HEK293T (cell line): ENCODE data around the gene NEGR1.

Source experiments
- BHLHE40 ChIP-seq: fragments of 450-650 bp; IDR thresholded peaks from 2 replicates; pipeline ENCODE4 v1.6.1; 2016; ENCODE audit warnings: mild to moderate bottlenecking, moderate library complexity, borderline replicate concordance
- FOXA1 ChIP-seq: fragments of 450-650 bp; IDR thresholded peaks from 2 replicates; pipeline ENCODE4 v1.6.1; 2016; ENCODE audit warnings: mild to moderate bottlenecking
- FOXK2 ChIP-seq: fragments of 450-650 bp; IDR thresholded peaks from 2 replicates; pipeline ENCODE4 v1.6.1; 2016; ENCODE audit warnings: mild to moderate bottlenecking
- FOXM1 ChIP-seq: fragments of 450-650 bp; IDR thresholded peaks from 2 replicates; pipeline ENCODE4 v1.6.1; 2017; ENCODE audit warnings: mild to moderate bottlenecking, borderline replicate concordance
- L3MBTL2 ChIP-seq: fragments of 450-650 bp; conservative IDR thresholded peaks from 2 replicates; pipeline ENCODE4 v1.6.1; 2016; ENCODE audit warnings: mild to moderate bottlenecking
- SUZ12 ChIP-seq: fragments of 450-650 bp; IDR thresholded peaks from 2 replicates; pipeline ENCODE4 v1.6.1; 2016; ENCODE audit warnings: mild to moderate bottlenecking

DNA sequence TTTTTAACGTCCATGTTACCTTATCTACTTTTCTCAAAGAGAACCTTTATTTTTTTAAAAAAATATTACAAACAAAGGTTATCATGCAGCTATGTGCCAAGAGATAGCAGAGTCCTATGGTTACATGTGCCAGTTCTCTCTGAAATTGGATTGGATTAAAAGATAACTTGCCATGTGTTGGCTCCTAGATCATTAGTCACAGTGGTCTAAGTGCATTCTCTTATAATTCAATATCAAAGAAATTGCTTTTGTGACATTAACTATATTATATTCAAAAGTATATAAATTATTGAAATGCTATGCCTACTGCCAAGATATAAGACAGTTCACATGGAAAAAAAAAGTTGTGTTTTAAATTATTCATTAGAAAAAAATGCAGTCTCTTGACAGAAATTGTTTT is 494.2 kb downstream of the NEGR1 start:
- TF ChIP-seq FOXK2 (no peak), FOXM1 (no peak), FOXA1 (no peak), SUZ12 (no peak), BHLHE40 (no peak), L3MBTL2 (no peak)
